CD14-positive monocyte (primary cell): ENCODE results near the gene GAL. TPM values are rescaled to one million over a fixed set of nuclear protein-coding genes. Genes with fewer than 3 reads are reported as not detected.

Experiments
- DNase-seq, 3 donors: peaks; one replicate each; pipeline ENCODE4 v3.0.0-alpha.2; 2011 to 2022
- H2AFZ ChIP-seq: 2 replicates; pipeline ENCODE4 v1.6.0; 2012; ENCODE audit warnings: mild to moderate bottlenecking, low read depth, low read length, inconsistent platforms; ENCODE audit not compliant: insufficient read depth, poor library complexity, severe bottlenecking
- H3K27ac ChIP-seq, 2 donors: 1 replicate in 1 of 2; 2 replicates in 1 of 2; pipeline ENCODE4 v1.5.1; 2012 to 2013; ENCODE audit warnings: low read length in 2 of 2, control low read depth in 1 of 2, inconsistent platforms in 1 of 2, low read depth in 1 of 2, mild to moderate bottlenecking in 1 of 2
- H3K27me3 ChIP-seq, 2 donors: one replicate each; pipeline versions ENCODE4 v1.6.0 to v1.6.1; 2011 to 2013; ENCODE audit warnings: low read length in 2 of 2; ENCODE audit not compliant: control insufficient read depth in 2 of 2, insufficient read depth in 2 of 2
- H3K36me3 ChIP-seq, 2 donors: replicated peaks in 1 of 2; 1 replicate in 1 of 2; 2 replicates in 1 of 2; pipeline versions ENCODE4 v1.5.1 to v1.6.1; 2012 to 2013; ENCODE audit warnings: low read length in 2 of 2, control low read depth in 1 of 2, inconsistent platforms in 1 of 2, mild to moderate bottlenecking in 1 of 2; ENCODE audit not compliant: insufficient read depth in 2 of 2, control insufficient read depth in 1 of 2
- H3K4me1 ChIP-seq, 2 donors: 1 replicate in 1 of 2; 2 replicates in 1 of 2; pipeline versions ENCODE4 v1.5.1 to v1.6.1; 2012 to 2013; ENCODE audit warnings: low read length in 2 of 2, control low read depth in 1 of 2, inconsistent platforms in 1 of 2, mild to moderate bottlenecking in 1 of 2, moderate library complexity in 1 of 2; ENCODE audit not compliant: insufficient read depth in 2 of 2, control insufficient read depth in 1 of 2
- H3K4me2 ChIP-seq: replicated peaks from 2 replicates; pipeline ENCODE3; 2012; ENCODE audit warnings: low read length, moderate library complexity, mild to moderate bottlenecking; ENCODE audit not compliant: poor library complexity, severe bottlenecking; ENCODE audit errors: extremely low read depth
- H3K4me3 ChIP-seq, 3 experiments: fragments of 200-600 bp in 1 of 3; sonication (generic) in 1 of 3; replicated peaks in 1 of 3; 1 replicate in 2 of 3; 2 replicates in 1 of 3; pipeline ENCODE4 v1.5.1; 2011 to 2013; ENCODE audit warnings: low read length in 3 of 3, mild to moderate bottlenecking in 3 of 3, control low read depth in 2 of 3, low read depth in 2 of 3, inconsistent platforms in 1 of 3, moderate library complexity in 1 of 3
- H3K79me2 ChIP-seq: 2 replicates; pipeline ENCODE4 v1.6.0; 2012; ENCODE audit warnings: mild to moderate bottlenecking, control low read depth, inconsistent platforms, low read length, moderate library complexity; ENCODE audit not compliant: insufficient read depth
- H3K9ac ChIP-seq: 2 replicates; pipeline ENCODE4 v1.6.0; 2017; ENCODE audit warnings: low read length, mild to moderate bottlenecking; ENCODE audit not compliant: insufficient read depth, poor library complexity, severe bottlenecking
- H3K9me3 ChIP-seq, 2 donors: replicated peaks in 1 of 2; 1 replicate in 1 of 2; 2 replicates in 1 of 2; pipeline versions ENCODE4 v1.5.1 to v1.6.1; 2012 to 2013; ENCODE audit warnings: low read length in 2 of 2, control low read depth in 1 of 2; ENCODE audit not compliant: control insufficient read depth in 1 of 2, insufficient read depth in 1 of 2
- H4K20me1 ChIP-seq: 2 replicates; pipeline ENCODE4 v1.6.0; 2012; ENCODE audit warnings: mild to moderate bottlenecking, low read length, control low read depth, moderate library complexity; ENCODE audit not compliant: insufficient read depth
- H3K27ac Mint-ChIP-seq, 7 donors: one replicate each; pipeline ENCODE4 v1.8.0; 2020; ENCODE audit warnings: mild to moderate bottlenecking in 7 of 7, mixed read lengths in 7 of 7, moderate library complexity in 6 of 7, inconsistent platforms in 2 of 7
- H3K27me3 Mint-ChIP-seq, 3 donors: one replicate each; pipeline ENCODE4 v1.8.0; 2021 to 2022; ENCODE audit warnings: low read depth in 3 of 3, mild to moderate bottlenecking in 3 of 3, mixed read lengths in 3 of 3, moderate library complexity in 3 of 3, inconsistent platforms in 1 of 3
- H3K36me3 Mint-ChIP-seq, 2 donors: one replicate each; pipeline ENCODE4 v1.8.0; 2020; ENCODE audit warnings: mixed read lengths in 2 of 2, inconsistent platforms in 1 of 2, mild to moderate bottlenecking in 1 of 2
- H3K4me1 Mint-ChIP-seq: one replicate; pipeline ENCODE4 v1.8.0; 2020; ENCODE audit warnings: mild to moderate bottlenecking, mixed read lengths
- H3K4me3 Mint-ChIP-seq, 2 donors: one replicate each; pipeline ENCODE4 v1.8.0; 2020; ENCODE audit warnings: mild to moderate bottlenecking in 2 of 2, mixed read lengths in 2 of 2, moderate library complexity in 1 of 2
- H3K9me3 Mint-ChIP-seq, 7 donors: one replicate each; pipeline ENCODE4 v1.8.0; 2020 to 2022; ENCODE audit warnings: mixed read lengths in 7 of 7, mild to moderate bottlenecking in 6 of 7, moderate library complexity in 6 of 7, inconsistent platforms in 2 of 7
- WGBS: methylation state at CpG from one replicate; pipeline ENCODE4 v1.1.5; 2013; ENCODE audit warnings: missing lambda C conversion rate; ENCODE audit not compliant: insufficient coverage; 5-methylcytosine and 5-hydroxymethylcytosine counted together
- intact Hi-C, 2 donors: fragments of 100-400 bp; cut with micrococcal nuclease; formaldehyde crosslinking; loops; one replicate each; pipeline versions ENCODE4 v1.15.0 to v1.15.1; 2023
- polyA plus RNA-seq, 3 donors: library from polyadenylated mRNA; depleted of rRNA in 1 of 3; unstranded in 2 of 3; stranded (reverse) in 1 of 3; fragments of 300-500 nt in 2 of 3; fragments of >200 nt in 1 of 3; fragmentation: Illumina TruSeq in 2 of 3; gene quantifications; 1 replicate in 2 of 3; 2 replicates in 1 of 3; pipeline ENCODE4 v1.2.3, GENCODE V29; 2012 to 2021
- TF ChIP-seq, protein P1 (sequence below): fragments of 200-600 bp; IDR thresholded peaks from one replicate; pipeline ENCODE4 v1.8.0; 2022; ENCODE audit warnings: antibody characterized with exemption, mild to moderate bottlenecking

GAL gene
- polyA plus RNA-seq, 3 donors = not detected

DNA sequence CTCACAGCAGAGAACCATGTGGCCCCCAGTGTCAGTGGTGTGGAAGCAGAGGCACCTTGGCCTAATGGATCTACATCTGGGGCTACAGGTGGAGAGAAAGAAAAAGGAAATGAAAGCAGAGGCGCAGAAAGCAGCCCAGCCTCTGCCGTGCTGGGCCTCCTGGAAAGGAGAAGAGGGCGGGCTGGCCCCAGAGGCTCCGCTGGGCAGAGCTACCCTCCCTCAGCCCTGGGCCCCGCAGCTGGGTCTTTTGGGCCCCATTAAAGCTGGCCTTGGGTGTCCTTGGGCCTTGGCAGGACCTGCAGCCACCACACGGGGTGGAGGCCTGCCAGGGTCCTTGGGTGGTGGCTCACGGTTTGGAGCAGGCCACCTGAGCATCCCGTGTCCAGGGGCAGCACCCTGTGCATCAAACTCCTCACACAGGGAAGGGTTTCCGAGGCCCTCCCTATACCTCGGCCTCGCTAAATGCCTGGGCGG lies 31.6 kb upstream of the GAL start:
- no peak for DNase-seq
- intact Hi-C loops = no loop called here
- TF ChIP-seq, protein P1, sequence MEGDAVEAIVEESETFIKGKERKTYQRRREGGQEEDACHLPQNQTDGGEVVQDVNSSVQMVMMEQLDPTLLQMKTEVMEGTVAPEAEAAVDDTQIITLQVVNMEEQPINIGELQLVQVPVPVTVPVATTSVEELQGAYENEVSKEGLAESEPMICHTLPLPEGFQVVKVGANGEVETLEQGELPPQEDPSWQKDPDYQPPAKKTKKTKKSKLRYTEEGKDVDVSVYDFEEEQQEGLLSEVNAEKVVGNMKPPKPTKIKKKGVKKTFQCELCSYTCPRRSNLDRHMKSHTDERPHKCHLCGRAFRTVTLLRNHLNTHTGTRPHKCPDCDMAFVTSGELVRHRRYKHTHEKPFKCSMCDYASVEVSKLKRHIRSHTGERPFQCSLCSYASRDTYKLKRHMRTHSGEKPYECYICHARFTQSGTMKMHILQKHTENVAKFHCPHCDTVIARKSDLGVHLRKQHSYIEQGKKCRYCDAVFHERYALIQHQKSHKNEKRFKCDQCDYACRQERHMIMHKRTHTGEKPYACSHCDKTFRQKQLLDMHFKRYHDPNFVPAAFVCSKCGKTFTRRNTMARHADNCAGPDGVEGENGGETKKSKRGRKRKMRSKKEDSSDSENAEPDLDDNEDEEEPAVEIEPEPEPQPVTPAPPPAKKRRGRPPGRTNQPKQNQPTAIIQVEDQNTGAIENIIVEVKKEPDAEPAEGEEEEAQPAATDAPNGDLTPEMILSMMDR = no peak
- Mint-ChIP-seq H3K27me3 (peaks cover 10 to 35% (median 14%) of the 10 kb centered on the region in 3 donors), H3K4me3 (no peak overlapping the region), H3K9me3 (peaks cover 0 to 12% (median 6%) of the 10 kb centered on the region in 7 donors), H3K4me1 (peaks cover 2% of the 10 kb centered on the region), H3K36me3 (no peaks in the 10 kb centered on the region), H3K27ac (no peak overlapping the region)
- Histone ChIP-seq H3K27ac (no peak overlapping the region), H3K4me3 (no peak overlapping the region), H3K27me3 (peaks cover 0 to 13% of the 10 kb centered on the region in 2 donors), H2AFZ (no peak overlapping the region), H4K20me1 (no peaks in the 10 kb centered on the region), H3K79me2 (no peaks in the 10 kb centered on the region), H3K36me3 (no peaks in the 10 kb centered on the region), H3K9me3 (peaks cover 0 to under 1% of the 10 kb centered on the region in 2 donors), H3K9ac (no peak overlapping the region), H3K4me1 (no peaks in the 10 kb centered on the region), H3K4me2 (no peak overlapping the region)
- WGBS = 79% methylated on average over 9 of the region's 12 CpGs

DNA sequence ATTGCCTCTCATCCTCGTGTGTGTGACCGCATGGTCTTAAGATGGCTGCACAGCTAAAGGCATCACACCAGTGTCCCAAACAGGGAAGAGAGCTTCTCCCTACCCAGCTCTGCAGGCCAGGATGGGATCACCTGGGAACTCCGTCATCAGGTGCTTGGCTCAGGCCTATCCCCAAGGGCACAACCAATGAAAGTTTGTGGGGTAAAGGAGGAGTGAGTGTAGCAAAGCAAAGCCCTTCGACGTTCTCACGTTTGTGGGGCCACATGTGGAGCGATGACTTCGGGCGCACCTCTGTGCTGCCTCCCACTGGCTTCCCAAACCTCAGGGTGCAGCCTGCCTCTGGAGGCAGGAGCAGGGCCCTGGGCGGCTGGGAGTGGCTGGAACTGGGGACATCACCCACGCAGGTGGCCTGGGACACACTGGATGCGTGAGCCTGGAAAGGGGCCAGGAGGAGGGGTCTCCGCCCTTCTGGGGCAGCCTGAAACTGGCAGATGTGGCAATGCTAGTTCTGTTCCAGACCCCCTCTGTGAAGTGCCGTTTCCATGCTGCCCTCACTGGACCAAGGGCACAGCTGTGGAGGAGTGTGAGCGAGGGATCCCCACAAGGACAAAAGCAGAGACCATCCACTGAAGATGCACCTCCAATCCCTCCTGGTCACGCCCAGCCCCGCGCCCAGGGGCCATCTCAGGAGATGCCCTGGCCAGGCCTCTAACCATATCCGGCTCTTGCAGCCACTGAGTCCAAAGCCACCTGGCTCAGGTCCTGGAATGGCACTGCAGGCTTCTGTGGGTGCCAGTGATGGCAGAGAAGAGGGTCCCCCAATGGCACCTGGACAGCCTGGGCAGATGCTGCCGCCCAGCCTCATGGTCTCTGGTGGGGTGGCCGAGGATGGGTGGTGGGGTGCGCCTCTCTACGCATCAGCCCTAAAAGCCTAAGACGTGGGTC lies 30.6 kb upstream of the GAL start:
- Histone ChIP-seq H3K4me2 (no peak overlapping the region), H3K36me3 (no peaks in the 10 kb centered on the region), H3K9me3 (no peaks in the 10 kb centered on the region), H2AFZ (no peak overlapping the region), H3K4me3 (no peak overlapping the region), H3K9ac (no peak overlapping the region), H3K79me2 (no peaks in the 10 kb centered on the region), H3K27me3 (peaks cover 0 to 13% of the 10 kb centered on the region in 2 donors), H4K20me1 (no peaks in the 10 kb centered on the region), H3K4me1 (no peaks in the 10 kb centered on the region), H3K27ac (no peak overlapping the region)
- intact Hi-C loops = no loop called here
- DNase-seq = no peak
- no peaks in the 10 kb centered on the region for H3K36me3 Mint-ChIP-seq
- H3K27ac Mint-ChIP-seq = no peak overlapping the region
- H3K27me3 Mint-ChIP-seq = peaks cover 9 to 27% (median 14%) of the 10 kb centered on the region in 3 donors
- TF ChIP-seq, protein P1 = no peak
- peaks cover 0 to 7% (median 2%) of the 10 kb centered on the region in 7 donors for H3K9me3 Mint-ChIP-seq
- peaks cover 2% of the 10 kb centered on the region for H3K4me1 Mint-ChIP-seq
- H3K4me3 Mint-ChIP-seq = no peak overlapping the region
- WGBS = 90% methylated on average over 22 of the region's 24 CpGs
